GM19025 (cell line): ENCODE measurements around the gene BRD8.

Experiments used
- ATAC-seq: cut with Tn5 transposase; IDR thresholded peaks from one replicate; pipeline ENCODE4 v1.9.1; 2021; ENCODE audit warnings: mild to moderate bottlenecking, low read depth, moderate library complexity; ENCODE audit not compliant: unreplicated experiment

The BRD8 gene

DNA sequence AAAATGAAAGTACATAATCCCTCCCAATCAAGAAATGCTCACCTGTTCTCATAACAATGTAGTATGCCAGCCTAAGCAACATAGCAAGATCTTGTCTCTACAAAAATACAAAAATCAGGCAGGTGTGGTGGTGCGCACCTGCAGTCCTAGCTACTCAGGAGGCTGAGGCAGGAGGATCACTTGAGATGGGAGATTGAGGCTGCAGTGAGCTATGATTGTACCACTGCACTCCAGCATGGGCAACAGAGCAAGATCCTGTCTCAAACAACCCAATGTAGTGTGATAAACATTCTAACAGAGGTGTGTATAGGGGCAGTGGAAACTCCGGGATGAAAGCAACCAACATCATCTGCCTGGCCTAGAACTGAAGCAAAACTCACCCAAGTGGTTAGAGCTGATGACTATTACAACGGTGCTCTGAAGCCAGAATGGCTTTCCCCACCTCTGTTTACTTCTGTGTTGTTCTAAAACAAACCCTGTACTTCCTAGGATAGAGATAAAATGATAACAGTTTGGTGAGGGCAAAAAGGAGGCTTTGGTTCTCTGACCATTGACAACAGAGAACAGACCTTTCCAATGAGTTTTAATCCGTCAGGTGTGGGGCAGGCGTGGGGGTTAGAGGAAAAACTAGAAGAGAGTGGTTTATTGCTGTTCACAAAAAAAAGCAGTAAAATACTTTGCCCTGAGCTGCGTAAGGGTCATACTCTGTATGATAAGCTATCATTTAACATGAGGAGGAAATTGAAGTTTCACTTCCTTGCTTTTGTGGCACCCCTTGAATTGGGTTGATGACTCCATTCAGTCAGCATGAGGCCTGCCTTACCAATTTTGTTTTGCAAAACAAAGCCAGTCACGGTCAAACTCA, 75.7 kb downstream of the BRD8 start:
- ATAC-seq = no peak

DNA sequence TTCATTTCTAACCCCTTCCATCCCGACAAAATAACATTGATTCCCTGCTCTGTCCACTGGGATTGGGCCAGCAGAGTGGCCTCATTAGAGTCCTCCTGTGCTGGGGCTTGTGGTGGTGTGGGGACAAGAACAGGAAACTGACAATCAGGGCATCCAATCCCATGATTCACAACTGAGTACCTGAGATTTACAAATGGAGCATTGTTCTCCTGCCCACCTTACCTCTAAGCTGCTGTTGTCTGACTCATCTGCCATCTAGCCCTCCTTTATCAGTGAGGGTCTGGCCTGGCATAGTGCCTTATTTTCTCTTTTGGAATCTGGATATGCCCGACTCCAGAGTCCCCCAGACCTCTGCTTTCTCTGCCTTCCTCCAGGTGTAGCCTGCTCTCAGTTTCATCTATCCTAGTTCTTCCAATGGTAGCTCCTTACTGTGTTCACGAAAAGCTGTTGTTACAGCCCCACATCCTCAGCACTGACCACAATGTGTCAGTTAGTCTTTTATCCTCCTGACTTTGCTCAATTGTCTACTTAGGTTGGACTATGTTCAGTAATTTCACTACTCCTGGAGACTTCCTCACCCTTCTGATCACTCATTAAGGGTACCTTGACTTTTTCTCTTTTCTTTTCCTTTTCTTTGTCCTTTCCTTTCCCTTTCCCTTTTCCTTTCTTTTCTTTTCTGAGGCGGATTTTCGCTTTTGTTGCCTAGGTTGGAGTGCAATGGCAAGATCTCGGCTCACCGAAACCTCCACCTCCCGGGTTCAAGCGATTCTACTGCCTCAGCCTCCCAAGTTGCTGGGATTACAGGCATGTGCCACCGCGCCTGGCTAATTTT, 81.2 kb downstream of the BRD8 start:
- ATAC-seq = no peak

- no peak for ATAC-seq
These were observed 82.1 kb downstream of the BRD8 start for GRCh38 chr5:138096363-138096762.

GRCh38 chr5:138095100-138095907, 83.1 kb downstream of the BRD8 start:
- ATAC-seq = no peak

DNA sequence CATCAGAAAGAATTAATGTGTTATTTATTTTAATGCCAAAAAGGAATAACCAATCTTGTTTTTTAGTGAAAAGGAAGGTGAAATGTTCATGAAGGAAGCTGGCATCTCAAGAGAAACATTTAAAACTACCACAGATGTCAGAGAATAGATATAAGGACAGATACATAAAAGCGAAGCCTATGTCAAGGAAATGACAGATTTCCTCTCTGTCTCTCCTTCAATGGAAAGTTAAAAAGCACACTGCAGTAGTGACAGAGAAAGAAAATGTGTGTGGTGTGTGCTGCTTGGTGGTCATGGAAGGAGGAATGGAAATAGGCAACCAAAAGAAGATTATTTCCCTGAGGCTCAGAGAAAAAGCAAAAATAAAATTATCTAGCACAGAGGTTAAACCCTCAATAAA, 85.4 kb downstream of the BRD8 start:
- ATAC-seq = no peak

- no peak for ATAC-seq
These were observed 86.1 kb downstream of the BRD8 start for GRCh38 chr5:138092301-138092700.

- no peak for ATAC-seq
These were observed 86.7 kb downstream of the BRD8 start for GRCh38 chr5:138091685-138092084.
